Mononuclear cell (primary cell): ENCODE measurements around the gene ALG9. TPM values are rescaled to one million over a fixed set of nuclear protein-coding genes. Genes with fewer than 3 reads are reported as not detected.
"Not testable (repeated sequence)": the region's sequence is repeated elsewhere in the genome, so short reads cannot be mapped to it uniquely, and the experiment has no call there.

Experiments used
- H3K27me3 ChIP-seq: 2 replicates; pipeline ENCODE4 v1.6.0; 2011; ENCODE audit warnings: low read length, control low read depth; ENCODE audit not compliant: insufficient read depth
- H3K4me1 ChIP-seq: 2 replicates; pipeline ENCODE4 v1.5.1; 2011; ENCODE audit warnings: mild to moderate bottlenecking, low read length, control low read depth; ENCODE audit not compliant: insufficient read depth
- H3K4me3 ChIP-seq: 2 replicates; pipeline ENCODE4 v1.5.1; 2011; ENCODE audit warnings: mild to moderate bottlenecking, low read length, moderate library complexity
- H3K9me3 ChIP-seq: 2 replicates; pipeline ENCODE4 v1.5.1; 2011; ENCODE audit warnings: low read depth, mild to moderate bottlenecking, control low read depth, low read length
- total RNA-seq: library from RNA; depleted of rRNA; stranded (reverse); fragments of >200 nt; gene quantifications from one replicate; pipeline ENCODE4 v1.2.3, GENCODE V29; 2012

Gene ALG9
- total RNA-seq, 1 donor, result 23.7 TPM

GRCh38 chr11:111908639-111909305, 37.4 kb upstream of the ALG9 start:
- H3K4me3 ChIP-seq, result no peak overlapping the region
- H3K4me1 ChIP-seq, result no peaks in the 10 kb centered on the region
- peaks cover 15% of the 10 kb centered on the region for H3K27me3 ChIP-seq
- no peaks in the 10 kb centered on the region for H3K9me3 ChIP-seq

GRCh38 chr11:111906680-111907079, 35.3 kb upstream of the ALG9 start:
- Histone ChIP-seq H3K4me1 (no peaks in the 10 kb centered on the region), H3K4me3 (no peak overlapping the region), H3K9me3 (no peaks in the 10 kb centered on the region), H3K27me3 (peaks cover 1% of the 10 kb centered on the region)

GRCh38 chr11:111905411-111905810, 34.0 kb upstream of the ALG9 start:
- no peak overlapping the region for H3K4me3 ChIP-seq
- no peaks in the 10 kb centered on the region for H3K4me1 ChIP-seq
- no peaks in the 10 kb centered on the region for H3K27me3 ChIP-seq
- no peaks in the 10 kb centered on the region for H3K9me3 ChIP-seq

- Histone ChIP-seq H3K9me3 (no peaks in the 10 kb centered on the region), H3K4me3 (no peak overlapping the region), H3K27me3 (no peaks in the 10 kb centered on the region), H3K4me1 (peaks cover 4% of the 10 kb centered on the region)
These were observed 15.5 kb upstream of the ALG9 start for GRCh38 chr11:111886844-111887243.

- Histone ChIP-seq H3K27me3 (no peaks in the 10 kb centered on the region), H3K4me1 (peaks cover 5% of the 10 kb centered on the region), H3K9me3 (no peaks in the 10 kb centered on the region), H3K4me3 (no peak overlapping the region)
These were observed 14.7 kb upstream of the ALG9 start for GRCh38 chr11:111886032-111886431.

GRCh38 chr11:111885053-111885452, 13.7 kb upstream of the ALG9 start:
- not testable (repeated sequence) for H3K9me3 ChIP-seq, H3K4me1 ChIP-seq, H3K4me3 ChIP-seq, H3K27me3 ChIP-seq

- Histone ChIP-seq H3K4me3 (no peak overlapping the region), H3K27me3 (no peaks in the 10 kb centered on the region), H3K9me3 (no peaks in the 10 kb centered on the region), H3K4me1 (peaks cover 23% of the 10 kb centered on the region)
These were observed 10.8 kb upstream of the ALG9 start for GRCh38 chr11:111882202-111882601.

- Histone ChIP-seq H3K9me3 (no peaks in the 10 kb centered on the region), H3K4me1 (peaks cover 23% of the 10 kb centered on the region), H3K27me3 (no peaks in the 10 kb centered on the region), H3K4me3 (peak overlapping the region; percentile 66)
These were observed 8.2 kb upstream of the ALG9 start for GRCh38 chr11:111879637-111879960.

GRCh38 chr11:111878849-111879636, 7.7 kb upstream of the ALG9 start, which contains the start of the genes CFAP68 and FDXACB1:
TSS of gene CFAP68 (plus strand) at chr11:111879541. CDS start at chr11:111879561, 20 bp downstream.
TSS of gene FDXACB1 (minus strand) at chr11:111879165. CDS start at chr11:111879132, 33 bp downstream.
- Histone ChIP-seq H3K4me1 (peaks cover 23% of the 10 kb centered on the region), H3K4me3 (peak within 1 kb of the TSS; percentile 66), H3K9me3 (no peaks in the 10 kb centered on the region), H3K27me3 (no peaks in the 10 kb centered on the region)

- H3K4me1 ChIP-seq, result peaks cover 23% of the 10 kb centered on the region
- H3K9me3 ChIP-seq, result no peaks in the 10 kb centered on the region
- H3K27me3 ChIP-seq, result no peaks in the 10 kb centered on the region
- peak overlapping the region; percentile 66 for H3K4me3 ChIP-seq
These were observed 7.0 kb upstream of the ALG9 start for GRCh38 chr11:111878385-111878848.

GRCh38 chr11:111871693-111872161, 346 bp upstream of the ALG9 start:
- Histone ChIP-seq H3K4me1 (peaks cover 19% of the 10 kb centered on the region), H3K9me3 (no peaks in the 10 kb centered on the region), H3K27me3 (no peaks in the 10 kb centered on the region), H3K4me3 (peak overlapping the region; percentile 75)

- Histone ChIP-seq H3K4me3 (peak overlapping the region; percentile 75), H3K9me3 (no peaks in the 10 kb centered on the region), H3K4me1 (peaks cover 19% of the 10 kb centered on the region), H3K27me3 (no peaks in the 10 kb centered on the region)
These were observed 877 bp downstream of the ALG9 start for GRCh38 chr11:111870522-111870885.

GRCh38 chr11:111870113-111870512, 1.3 kb downstream of the ALG9 start:
- no peaks in the 10 kb centered on the region for H3K9me3 ChIP-seq
- H3K4me3 ChIP-seq, result no peak overlapping the region
- no peaks in the 10 kb centered on the region for H3K27me3 ChIP-seq
- H3K4me1 ChIP-seq, result peaks cover 19% of the 10 kb centered on the region

- Histone ChIP-seq H3K4me1 (no peaks in the 10 kb centered on the region), H3K4me3 (no peak overlapping the region), H3K9me3 (no peaks in the 10 kb centered on the region), H3K27me3 (no peaks in the 10 kb centered on the region)
These were observed 11.1 kb downstream of the ALG9 start for GRCh38 chr11:111860257-111860656.

GRCh38 chr11:111855506-111855905, 15.9 kb downstream of the ALG9 start:
- no peaks in the 10 kb centered on the region for H3K27me3 ChIP-seq
- H3K9me3 ChIP-seq, result no peaks in the 10 kb centered on the region
- no peaks in the 10 kb centered on the region for H3K4me1 ChIP-seq
- H3K4me3 ChIP-seq, result no peak overlapping the region
